H1 (cell line): ENCODE measurements around the gene ADSS1. TPM values are rescaled to one million over a fixed set of nuclear protein-coding genes. Genes with fewer than 3 reads are reported as not detected.

Experiments used
- CTCF ChIA-PET: fragments of 300-600 bp; sonication (Branson Sonifier 250); formaldehyde crosslinking; loops from one replicate; lab custom pipeline; 2021; ENCODE audit not compliant: partially characterized antibody; lab: Charles Lee
- POLR2A ChIA-PET: fragments of 300-600 bp; sonication (Branson Sonifier 250); formaldehyde crosslinking; loops from one replicate; lab custom pipeline; 2021; ENCODE audit warnings: inconsistent platforms; ENCODE audit not compliant: partially characterized antibody; lab: Charles Lee
- DNase-seq, 2 experiments: peaks; one replicate each; pipeline versions ENCODE4 v3.0.0 to v3.0.0-alpha.2; 2010 to 2022; ENCODE audit warnings: low spot score in 2 of 2, low read depth in 1 of 2, mixed read lengths in 1 of 2
- FAIRE-seq: peaks from 2 replicates; lab custom pipeline; 2011; peaks lifted over from hg19 to GRCh38; lab: Jason Lieb, UNC
- H2AFZ ChIP-seq: 2 replicates; pipeline ENCODE4 v1.8.1; 2012; ENCODE audit warnings: low read length, inconsistent platforms
- H2AK5ac ChIP-seq: 2 replicates; pipeline ENCODE4 v1.6.1; 2013; ENCODE audit warnings: low read depth, low read length
- H2BK120ac ChIP-seq: replicated peaks from 2 replicates; pipeline ENCODE3; 2013; ENCODE audit warnings: low read depth, low read length, inconsistent platforms
- H2BK12ac ChIP-seq: 2 replicates; pipeline ENCODE4 v1.6.1; 2013; ENCODE audit warnings: low read depth, low read length
- H2BK15ac ChIP-seq: 2 replicates; pipeline ENCODE4 v1.6.1; 2013; ENCODE audit warnings: low read length
- H2BK20ac ChIP-seq: 2 replicates; pipeline ENCODE4 v1.6.1; 2013; ENCODE audit warnings: low read length
- H2BK5ac ChIP-seq: 2 replicates; pipeline ENCODE4 v1.6.1; 2013; ENCODE audit warnings: low read depth, low read length
- H3K14ac ChIP-seq: 2 replicates; pipeline ENCODE4 v1.6.1; 2013; ENCODE audit warnings: inconsistent platforms; ENCODE audit not compliant: insufficient read length
- H3K18ac ChIP-seq: 2 replicates; pipeline ENCODE4 v1.6.1; 2013; ENCODE audit warnings: low read length; ENCODE audit errors: extremely low read depth
- H3K23ac ChIP-seq: 2 replicates; pipeline ENCODE4 v1.6.1; 2013; ENCODE audit warnings: inconsistent platforms; ENCODE audit not compliant: insufficient read length
- H3K23me2 ChIP-seq: 2 replicates; pipeline ENCODE4 v1.6.1; 2013; ENCODE audit warnings: low read depth, low read length
- H3K27ac ChIP-seq: 2 replicates; pipeline ENCODE4 v1.6.1; 2011; ENCODE audit warnings: low read depth, low read length, inconsistent platforms
- H3K27me3 ChIP-seq, 4 experiments: replicated peaks in 1 of 4; 1 replicate in 1 of 4; 2 replicates in 3 of 4; pipeline versions ENCODE4 v1.6.1 to v1.8.1; 2011 to 2013; ENCODE audit warnings: low read length in 3 of 4, mild to moderate bottlenecking in 3 of 4, inconsistent platforms in 2 of 4, mixed read lengths in 2 of 4, moderate library complexity in 1 of 4; ENCODE audit not compliant: control insufficient read depth in 3 of 4, insufficient read depth in 3 of 4; ENCODE audit errors: extremely low read depth in 1 of 4
- H3K36me3 ChIP-seq, 4 experiments: 2 replicates each; pipeline versions ENCODE4 v1.6.1 to v1.8.1; 2011 to 2013; ENCODE audit warnings: mild to moderate bottlenecking in 4 of 4, low read length in 3 of 4, moderate library complexity in 2 of 4, control low read depth in 1 of 4, inconsistent platforms in 1 of 4; ENCODE audit not compliant: insufficient read depth in 4 of 4, control insufficient read depth in 2 of 4
- H3K4ac ChIP-seq: replicated peaks from 2 replicates; pipeline ENCODE3; 2013; ENCODE audit warnings: low read length, low read depth, mixed read lengths, inconsistent platforms; ENCODE audit not compliant: insufficient read length
- H3K4me1 ChIP-seq, 4 experiments: replicated peaks in 1 of 4; 1 replicate in 1 of 4; 2 replicates in 3 of 4; pipeline versions ENCODE4 v1.6.1 to v1.8.1; 2011 to 2013; ENCODE audit warnings: low read length in 3 of 4, inconsistent platforms in 2 of 4, mixed read lengths in 1 of 4; ENCODE audit not compliant: insufficient read depth in 4 of 4, control insufficient read depth in 3 of 4
- H3K4me2 ChIP-seq, 2 experiments: 2 replicates each; pipeline versions ENCODE4 v1.6.1 to v1.8.1; 2011 to 2013; ENCODE audit warnings: low read depth in 2 of 2, low read length in 2 of 2, control low read depth in 1 of 2, inconsistent platforms in 1 of 2, mild to moderate bottlenecking in 1 of 2; ENCODE audit not compliant: insufficient read depth in 1 of 2
- H3K4me3 ChIP-seq, 4 experiments: fragments of 200-600, 300-600 bp in 1 of 4; sonication (generic), shearing (Covaris generic), sonication (Bioruptor Twin) in 1 of 4; 2 replicates each; pipeline versions ENCODE4 v1.5.1 to v1.8.1; 2011 to 2016; ENCODE audit warnings: low read length in 4 of 4, low read depth in 3 of 4, control low read depth in 2 of 4, inconsistent platforms in 2 of 4, mild to moderate bottlenecking in 2 of 4, mixed read lengths in 1 of 4, moderate library complexity in 1 of 4; ENCODE audit not compliant: insufficient read depth in 2 of 4; ENCODE audit errors: extremely low read depth in 1 of 4
- H3K56ac ChIP-seq: replicated peaks from 2 replicates; pipeline ENCODE3; 2013; ENCODE audit warnings: low read depth, mild to moderate bottlenecking, mixed read lengths, low read length, inconsistent platforms; ENCODE audit not compliant: insufficient read length
- H3K79me1 ChIP-seq: 2 replicates; pipeline ENCODE4 v1.6.1; 2013; ENCODE audit warnings: low read depth, low read length, control low read depth
- H3K79me2 ChIP-seq, 2 experiments: 2 replicates each; pipeline versions ENCODE4 v1.6.1 to v1.8.1; 2012 to 2013; ENCODE audit warnings: low read length in 2 of 2, mild to moderate bottlenecking in 2 of 2, inconsistent platforms in 1 of 2; ENCODE audit not compliant: insufficient read depth in 2 of 2, control insufficient read depth in 1 of 2
- H3K9ac ChIP-seq, 4 experiments: replicated peaks in 1 of 4; 1 replicate in 1 of 4; 2 replicates in 3 of 4; pipeline versions ENCODE4 v1.6.1 to v1.8.1; 2011 to 2013; ENCODE audit warnings: low read depth in 3 of 4, low read length in 3 of 4, control low read depth in 2 of 4, mild to moderate bottlenecking in 2 of 4, moderate library complexity in 2 of 4, inconsistent platforms in 1 of 4; ENCODE audit errors: extremely low read depth in 1 of 4
- H3K9me3 ChIP-seq, 2 experiments: 2 replicates each; pipeline versions ENCODE4 v1.6.1 to v1.8.1; 2012 to 2013; ENCODE audit warnings: mild to moderate bottlenecking in 2 of 2, moderate library complexity in 2 of 2, control low read depth in 1 of 2, inconsistent platforms in 1 of 2, low read depth in 1 of 2, low read length in 1 of 2, mixed read lengths in 1 of 2; ENCODE audit not compliant: insufficient read depth in 2 of 2
- H4K20me1 ChIP-seq, 2 experiments: replicated peaks in 1 of 2; 2 replicates each; pipeline versions ENCODE3 to v1.8.1; 2011 to 2013; ENCODE audit warnings: inconsistent platforms in 2 of 2, low read length in 2 of 2, mild to moderate bottlenecking in 1 of 2; ENCODE audit not compliant: insufficient read depth in 2 of 2, control insufficient read depth in 1 of 2
- H4K5ac ChIP-seq: 2 replicates; pipeline ENCODE4 v1.6.1; 2013; ENCODE audit warnings: low read length, low read depth, mixed read lengths, inconsistent platforms; ENCODE audit not compliant: insufficient read length
- H4K8ac ChIP-seq: 2 replicates; pipeline ENCODE4 v1.8.0; 2013; ENCODE audit warnings: mild to moderate bottlenecking, moderate library complexity, low read length, inconsistent platforms; ENCODE audit not compliant: insufficient read depth; ENCODE audit errors: extremely low read depth
- H4K91ac ChIP-seq: replicated peaks from 2 replicates; pipeline ENCODE3; 2013; ENCODE audit warnings: low read length, mixed read lengths, inconsistent platforms; ENCODE audit not compliant: insufficient read length
- HDAC6 ChIP-seq: IDR thresholded peaks from one replicate; pipeline ENCODE4 v1.7.1; 2012; ENCODE audit warnings: low read depth, mild to moderate bottlenecking, inconsistent platforms, low read length, moderate library complexity
- WGBS, 2 experiments: shearing (Covaris generic) in 1 of 2; methylation state at CpG; one replicate each; pipeline versions ENCODE4 v1.1.6 to v1.1.7; 2013 to 2015; ENCODE audit warnings: low lambda C conversion rate in 2 of 2, mixed read lengths in 2 of 2, inconsistent platforms in 1 of 2, low coverage in 1 of 2, missing lambda C conversion rate in 1 of 2; ENCODE audit not compliant: insufficient replicate concordance in 2 of 2, insufficient coverage in 1 of 2, insufficient read length in 1 of 2; ENCODE audit errors: extremely low coverage in 1 of 2, missing lambda C conversion rate in 1 of 2; 5-methylcytosine and 5-hydroxymethylcytosine counted together
- polyA plus RNA-seq, 7 experiments: library from polyadenylated mRNA; depleted of rRNA in 3 of 7; stranded (reverse) in 5 of 7; unstranded in 2 of 7; fragments of >200 nt in 5 of 7; fragments of 200-250 nt in 2 of 7; gene quantifications; 1 replicate in 5 of 7; 2 replicates in 1 of 7; 4 replicates in 1 of 7; pipeline versions ENCODE4 v1.2.1 to v1.2.3, GENCODE V29; 2011 to 2013; ENCODE audit warnings: missing spikeins in 2 of 7, mixed read lengths in 2 of 7
- total RNA-seq: library from RNA; stranded (reverse); fragmentation: NEBNext Ultra II Directional; extraction: Animal tissue kit (Norgen Biotek cat#: 25700); gene quantifications from 2 replicates; pipeline ENCODE4 v1.2.1, GENCODE V29; 2021

Gene ADSS1
- total and polyA plus RNA-seq, 2 of the 8 experiments (the other 6 are each of a cell fraction or from before 2014, with no cell fraction given): 7.1 to 7.9 TPM

DNA sequence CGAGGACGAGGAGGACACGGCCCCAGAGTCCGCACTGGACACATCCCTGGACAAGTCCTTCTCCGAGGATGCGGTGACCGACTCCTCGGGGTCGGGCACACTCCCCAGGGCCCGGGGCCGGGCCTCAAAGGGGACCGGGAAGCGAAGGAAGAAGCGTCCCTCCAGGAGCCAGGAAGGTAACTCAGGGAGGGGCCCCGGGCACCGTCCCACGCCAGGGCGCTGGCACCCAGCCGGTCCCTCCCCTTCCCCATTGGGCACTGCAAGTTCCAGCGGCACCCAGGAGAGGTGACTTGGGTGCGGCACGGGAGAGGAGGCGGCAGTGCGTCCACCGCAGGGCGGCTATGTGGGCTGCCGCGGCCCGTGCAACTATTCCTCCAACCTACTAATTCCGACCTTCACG lies 9.3 kb upstream of the ADSS1 start:
- TF ChIP-seq HDAC6: no peak
- H3K4me1 ChIP-seq: no peaks in the 10 kb centered on the region; a peak in 1 of 7 replicates
- no peaks in the 10 kb centered on the region for H3K27me3 ChIP-seq
- H2BK12ac ChIP-seq: no peak overlapping the region
- H4K8ac ChIP-seq: no peak overlapping the region
- H3K9ac ChIP-seq: no peak overlapping the region
- no peak overlapping the region for H4K91ac ChIP-seq
- H2BK120ac ChIP-seq: no peak overlapping the region
- peaks cover 2 to 51% (median 5%) of the 10 kb centered on the region in 4 experiments; a peak in 5 of 8 replicates for H3K36me3 ChIP-seq
- H3K56ac ChIP-seq: no peak overlapping the region
- no peak for FAIRE-seq
- no peak overlapping the region for H2BK5ac ChIP-seq
- no peak overlapping the region for H3K14ac ChIP-seq
- no peak overlapping the region for H3K4ac ChIP-seq
- WGBS, 2 experiments: 96% methylated on average over 23 of the region's 31 CpGs; no CpG with 5 or more reads in 1 of the 2 experiments
- no peak overlapping the region for H2BK20ac ChIP-seq
- no peak overlapping the region for H3K23ac ChIP-seq
- H3K79me1 ChIP-seq: no peaks in the 10 kb centered on the region; the same call in 1 of the 2 replicates
- H3K27ac ChIP-seq: no peak overlapping the region
- no peak overlapping the region for H3K4me3 ChIP-seq
- no peaks in the 10 kb centered on the region for H3K23me2 ChIP-seq
- no peaks in the 10 kb centered on the region for H3K9me3 ChIP-seq
- DNase-seq: no peak
- H3K4me2 ChIP-seq: no peak overlapping the region
- H2BK15ac ChIP-seq: no peak overlapping the region
- no peak overlapping the region for H4K5ac ChIP-seq
- ChIA-PET CTCF (no interaction called here), POLR2A (no interaction called here)
- H3K18ac ChIP-seq: no peak overlapping the region
- H3K79me2 ChIP-seq: no peaks in the 10 kb centered on the region
- no peak overlapping the region for H2AK5ac ChIP-seq
- no peak overlapping the region for H2AFZ ChIP-seq
- H4K20me1 ChIP-seq: peaks cover 0 to 7% of the 10 kb centered on the region in 2 experiments
